ENCODE results near the gene WDR59.
A peak's percentile ranks its signal among the peaks of the same experiment; 100 is the strongest.
"Not testable (repeated sequence)": the region's sequence is repeated elsewhere in the genome, so short reads cannot be mapped to it uniquely, and the experiment has no call there.

Gene WDR59

GRCh38 chr16:74874912-74875546 lies 109.9 kb downstream of the WDR59 start:
- Mint-ChIP-seq H3K27ac (peak overlapping the region; percentile 48), H3K36me3 (peaks cover 20% of the 10 kb centered on the region), H3K27me3 (no peaks in the 10 kb centered on the region), H3K4me1 (peaks cover 16% of the 10 kb centered on the region), H3K9me3 (no peaks in the 10 kb centered on the region), H3K4me3 (no peak overlapping the region)

GRCh38 chr16:74874123-74874522 lies 110.8 kb downstream of the WDR59 start:
- H3K27ac Mint-ChIP-seq = no peak overlapping the region
- H3K9me3 Mint-ChIP-seq = no peaks in the 10 kb centered on the region
- H3K4me3 Mint-ChIP-seq = no peak overlapping the region
- H3K36me3 Mint-ChIP-seq = peaks cover 18% of the 10 kb centered on the region
- H3K27me3 Mint-ChIP-seq = no peaks in the 10 kb centered on the region
- H3K4me1 Mint-ChIP-seq = peaks cover 21% of the 10 kb centered on the region

DNA sequence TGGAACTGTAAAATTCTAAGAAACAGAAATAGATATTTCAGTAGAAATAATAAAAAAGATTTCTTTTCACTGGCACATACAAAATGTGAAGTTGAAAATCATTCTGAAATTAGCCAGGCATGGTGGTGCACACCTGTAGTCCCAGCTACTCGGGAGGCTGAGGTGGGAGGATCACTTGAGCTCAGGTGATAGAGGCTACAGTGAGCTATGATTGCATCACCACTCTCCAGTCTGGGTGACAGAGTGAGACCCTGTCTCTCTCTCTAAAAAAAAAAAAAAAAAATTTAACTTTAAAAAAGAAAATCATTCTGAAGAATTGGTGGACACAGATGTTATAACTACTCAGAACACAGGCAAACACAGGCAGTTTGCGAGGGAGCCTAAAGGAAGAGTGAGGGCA lies 112.6 kb downstream of the WDR59 start:
- Mint-ChIP-seq H3K4me3 (no peak overlapping the region), H3K27me3 (no peaks in the 10 kb centered on the region), H3K27ac (no peak overlapping the region)

DNA sequence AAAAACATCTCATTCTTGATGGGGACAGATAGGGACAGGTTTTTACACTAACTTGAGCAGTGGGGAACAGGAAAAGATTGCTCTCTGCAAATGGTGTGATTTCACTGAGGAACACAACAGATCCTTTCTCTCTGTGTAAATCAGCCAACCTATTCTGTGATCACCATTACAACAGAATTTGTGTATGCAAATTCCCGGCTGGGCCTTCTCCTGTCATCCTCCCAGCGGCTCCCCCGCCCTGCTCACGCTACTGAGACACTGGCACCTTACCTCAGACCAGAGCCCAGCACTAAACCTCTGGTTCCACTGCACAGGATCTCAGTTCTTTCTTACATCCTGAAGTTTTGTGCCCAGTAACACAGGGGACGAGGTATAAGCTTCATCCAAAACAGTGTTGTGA lies 113.3 kb downstream of the WDR59 start:
- no peak overlapping the region for H3K4me3 Mint-ChIP-seq
- no peak overlapping the region for H3K27ac Mint-ChIP-seq
- H3K27me3 Mint-ChIP-seq = no peaks in the 10 kb centered on the region
- H3K36me3 Mint-ChIP-seq = peaks cover 16% of the 10 kb centered on the region
- peaks cover 38% of the 10 kb centered on the region for H3K4me1 Mint-ChIP-seq
- H3K9me3 Mint-ChIP-seq = no peaks in the 10 kb centered on the region

More for the DNA sequence above, 112.6 kb downstream of the WDR59 start:
- no peaks in the 10 kb centered on the region for H3K9me3 Mint-ChIP-seq
- peaks cover 38% of the 10 kb centered on the region for H3K4me1 Mint-ChIP-seq
- peaks cover 16% of the 10 kb centered on the region for H3K36me3 Mint-ChIP-seq

DNA sequence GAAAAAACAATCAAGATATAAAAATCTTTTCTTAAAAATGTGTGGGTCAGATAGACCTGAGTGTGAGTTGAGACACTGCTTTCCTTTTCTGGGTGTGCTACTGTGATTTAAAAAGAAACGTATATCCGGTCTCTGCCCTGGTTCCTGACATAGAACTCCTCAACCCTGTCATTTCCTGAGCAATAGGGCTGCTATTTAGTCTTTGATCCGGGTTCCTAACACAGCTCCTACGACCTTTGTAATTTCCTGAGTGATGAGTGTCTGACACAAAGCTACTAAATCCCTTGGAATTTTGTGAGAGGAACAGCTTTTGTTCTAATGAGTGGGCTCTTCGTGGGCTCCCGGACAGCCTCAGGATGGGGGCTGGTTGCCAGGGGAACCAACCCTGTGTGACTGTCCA lies 116.4 kb downstream of the WDR59 start:
- no peaks in the 10 kb centered on the region for H3K27me3 Mint-ChIP-seq
- H3K4me1 Mint-ChIP-seq = peaks cover 22% of the 10 kb centered on the region
- H3K36me3 Mint-ChIP-seq = peaks cover 5% of the 10 kb centered on the region
- no peaks in the 10 kb centered on the region for H3K9me3 Mint-ChIP-seq
- H3K27ac Mint-ChIP-seq = peak overlapping the region; percentile 63
- H3K4me3 Mint-ChIP-seq = peak overlapping the region; percentile 49

GRCh38 chr16:74868035-74868434 lies 116.9 kb downstream of the WDR59 start:
- Mint-ChIP-seq H3K4me3 (peak overlapping the region; percentile 17), H3K36me3 (peaks cover 3% of the 10 kb centered on the region), H3K27ac (peak overlapping the region; percentile 39), H3K4me1 (peaks cover 22% of the 10 kb centered on the region), H3K27me3 (no peaks in the 10 kb centered on the region), H3K9me3 (no peaks in the 10 kb centered on the region)

- H3K36me3 Mint-ChIP-seq = peaks cover 3% of the 10 kb centered on the region
- H3K4me1 Mint-ChIP-seq = peaks cover 22% of the 10 kb centered on the region
- H3K27me3 Mint-ChIP-seq = no peaks in the 10 kb centered on the region
- no peaks in the 10 kb centered on the region for H3K9me3 Mint-ChIP-seq
- H3K27ac Mint-ChIP-seq = no peak overlapping the region
- peak overlapping the region; percentile 24 for H3K4me3 Mint-ChIP-seq
Observed at GRCh38 chr16:74867281-74867849, 117.6 kb downstream of the WDR59 start.

- H3K36me3 Mint-ChIP-seq = no peaks in the 10 kb centered on the region
- H3K4me3 Mint-ChIP-seq = no peak overlapping the region
- peaks cover 22% of the 10 kb centered on the region for H3K4me1 Mint-ChIP-seq
- H3K27ac Mint-ChIP-seq = no peak overlapping the region
- no peaks in the 10 kb centered on the region for H3K9me3 Mint-ChIP-seq
- H3K27me3 Mint-ChIP-seq = no peaks in the 10 kb centered on the region
Observed at GRCh38 chr16:74865922-74866598, 118.9 kb downstream of the WDR59 start.

GRCh38 chr16:74862743-74863244 lies 122.1 kb downstream of the WDR59 start:
- H3K4me3 Mint-ChIP-seq = no peak overlapping the region
- no peaks in the 10 kb centered on the region for H3K27me3 Mint-ChIP-seq
- H3K9me3 Mint-ChIP-seq = no peaks in the 10 kb centered on the region
- no peak overlapping the region for H3K27ac Mint-ChIP-seq
- H3K36me3 Mint-ChIP-seq = no peaks in the 10 kb centered on the region
- H3K4me1 Mint-ChIP-seq = peaks cover 4% of the 10 kb centered on the region

GRCh38 chr16:74852500-74852875 lies 132.4 kb downstream of the WDR59 start:
- H3K4me1 Mint-ChIP-seq = no peaks in the 10 kb centered on the region
- H3K36me3 Mint-ChIP-seq = no peaks in the 10 kb centered on the region
- H3K27ac Mint-ChIP-seq = no peak overlapping the region
- H3K27me3 Mint-ChIP-seq = no peaks in the 10 kb centered on the region
- no peaks in the 10 kb centered on the region for H3K9me3 Mint-ChIP-seq
- no peak overlapping the region for H3K4me3 Mint-ChIP-seq

DNA sequence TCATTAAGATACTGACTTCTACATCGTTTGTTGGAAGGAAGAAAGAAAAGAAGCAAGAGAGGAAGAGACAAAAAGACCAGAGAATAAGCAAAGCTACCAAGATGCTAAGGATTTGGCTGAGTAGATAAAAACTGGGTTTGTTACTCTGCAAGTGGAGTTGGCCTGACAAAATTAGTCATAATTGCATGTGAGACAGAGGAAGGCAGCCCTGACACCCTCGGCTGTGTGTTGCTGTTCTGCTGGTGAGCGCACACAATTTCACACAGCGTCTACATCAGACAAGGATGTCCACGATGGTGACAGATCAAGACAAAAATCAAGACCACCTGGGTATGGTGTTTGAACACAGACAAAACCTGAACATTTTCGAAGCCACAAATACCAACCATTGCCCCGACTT lies 134.9 kb downstream of the WDR59 start:
- no peaks in the 10 kb centered on the region for H3K27me3 Mint-ChIP-seq
- H3K27ac Mint-ChIP-seq = no peak overlapping the region
- H3K36me3 Mint-ChIP-seq = no peaks in the 10 kb centered on the region
- no peaks in the 10 kb centered on the region for H3K4me1 Mint-ChIP-seq
- H3K9me3 Mint-ChIP-seq = no peaks in the 10 kb centered on the region
- no peak overlapping the region for H3K4me3 Mint-ChIP-seq

DNA sequence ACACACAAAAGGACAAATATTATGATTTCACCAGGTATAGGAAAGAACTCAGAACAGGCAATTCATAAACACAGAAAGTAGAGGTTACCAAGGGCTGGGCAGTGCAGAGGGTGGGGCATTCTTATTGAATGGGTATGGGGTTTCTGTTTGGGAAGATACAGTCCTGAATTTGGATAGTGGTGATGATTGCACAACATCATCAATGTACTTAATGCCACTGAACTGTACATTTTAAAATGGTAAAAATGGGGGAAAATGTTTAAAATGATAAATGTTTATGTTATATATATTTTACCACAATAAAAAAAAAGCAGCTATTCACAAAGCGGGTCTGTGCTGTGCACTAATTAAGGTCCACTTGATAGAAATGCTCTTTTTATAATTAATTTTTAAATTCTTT lies 137.7 kb downstream of the WDR59 start:
- Mint-ChIP-seq H3K36me3 (no peaks in the 10 kb centered on the region), H3K4me1 (no peaks in the 10 kb centered on the region), H3K9me3 (no peaks in the 10 kb centered on the region), H3K27ac (no peak overlapping the region), H3K27me3 (no peaks in the 10 kb centered on the region), H3K4me3 (no peak overlapping the region)

DNA sequence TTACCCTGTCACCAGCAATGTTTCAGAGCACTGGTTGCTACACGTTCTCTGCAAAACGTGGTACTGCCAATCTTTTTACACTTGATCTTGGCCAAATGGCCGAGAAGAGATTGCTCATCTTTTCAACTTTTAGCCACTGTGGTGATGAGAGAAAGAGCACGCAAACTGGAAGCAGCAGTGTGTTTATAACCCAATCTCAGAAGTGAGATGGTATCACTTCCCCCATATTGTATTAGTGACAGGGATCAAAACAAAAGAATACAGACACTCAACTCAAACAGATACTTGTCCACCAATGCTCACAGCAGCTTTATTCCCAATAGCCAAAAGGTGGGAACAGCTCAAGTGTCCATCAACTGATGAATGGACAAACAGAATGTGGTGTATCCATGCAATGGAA lies 138.2 kb downstream of the WDR59 start:
- Mint-ChIP-seq H3K27ac (no peak overlapping the region), H3K27me3 (no peaks in the 10 kb centered on the region), H3K36me3 (no peaks in the 10 kb centered on the region)

GRCh38 chr16:74844041-74844980 lies 140.6 kb downstream of the WDR59 start:
- Mint-ChIP-seq H3K36me3 (no peaks in the 10 kb centered on the region), H3K9me3 (no peaks in the 10 kb centered on the region), H3K27me3 (no peaks in the 10 kb centered on the region), H3K4me3 (no peak overlapping the region), H3K4me1 (no peaks in the 10 kb centered on the region), H3K27ac (no peak overlapping the region)

More for the DNA sequence above, 138.2 kb downstream of the WDR59 start:
- H3K4me3 Mint-ChIP-seq = no peak overlapping the region
- H3K4me1 Mint-ChIP-seq = no peaks in the 10 kb centered on the region
- no peaks in the 10 kb centered on the region for H3K9me3 Mint-ChIP-seq

GRCh38 chr16:74843381-74844035 lies 141.4 kb downstream of the WDR59 start:
- not testable (repeated sequence) for H3K27ac Mint-ChIP-seq, H3K4me3 Mint-ChIP-seq, H3K4me1 Mint-ChIP-seq, H3K27me3 Mint-ChIP-seq, H3K36me3 Mint-ChIP-seq, H3K9me3 Mint-ChIP-seq
